HL-60 (cell line): ENCODE data around the gene B9D1.

Source experiments
- POLR2AphosphoS5 ChIP-seq: IDR thresholded peaks from 2 replicates; pipeline ENCODE4 v1.6.1; 2012; ENCODE audit warnings: low read depth
- SPI1 ChIP-seq: IDR thresholded peaks from 2 replicates; pipeline ENCODE4 v1.6.1; 2012; ENCODE audit warnings: low read depth, mild to moderate bottlenecking, borderline replicate concordance
- TF ChIP-seq, protein P1 (sequence below): IDR thresholded peaks from one replicate; pipeline ENCODE4 v1.5.1; 2011; ENCODE audit warnings: low read length, control low read depth, inconsistent platforms; ENCODE audit not compliant: insufficient read depth

DNA sequence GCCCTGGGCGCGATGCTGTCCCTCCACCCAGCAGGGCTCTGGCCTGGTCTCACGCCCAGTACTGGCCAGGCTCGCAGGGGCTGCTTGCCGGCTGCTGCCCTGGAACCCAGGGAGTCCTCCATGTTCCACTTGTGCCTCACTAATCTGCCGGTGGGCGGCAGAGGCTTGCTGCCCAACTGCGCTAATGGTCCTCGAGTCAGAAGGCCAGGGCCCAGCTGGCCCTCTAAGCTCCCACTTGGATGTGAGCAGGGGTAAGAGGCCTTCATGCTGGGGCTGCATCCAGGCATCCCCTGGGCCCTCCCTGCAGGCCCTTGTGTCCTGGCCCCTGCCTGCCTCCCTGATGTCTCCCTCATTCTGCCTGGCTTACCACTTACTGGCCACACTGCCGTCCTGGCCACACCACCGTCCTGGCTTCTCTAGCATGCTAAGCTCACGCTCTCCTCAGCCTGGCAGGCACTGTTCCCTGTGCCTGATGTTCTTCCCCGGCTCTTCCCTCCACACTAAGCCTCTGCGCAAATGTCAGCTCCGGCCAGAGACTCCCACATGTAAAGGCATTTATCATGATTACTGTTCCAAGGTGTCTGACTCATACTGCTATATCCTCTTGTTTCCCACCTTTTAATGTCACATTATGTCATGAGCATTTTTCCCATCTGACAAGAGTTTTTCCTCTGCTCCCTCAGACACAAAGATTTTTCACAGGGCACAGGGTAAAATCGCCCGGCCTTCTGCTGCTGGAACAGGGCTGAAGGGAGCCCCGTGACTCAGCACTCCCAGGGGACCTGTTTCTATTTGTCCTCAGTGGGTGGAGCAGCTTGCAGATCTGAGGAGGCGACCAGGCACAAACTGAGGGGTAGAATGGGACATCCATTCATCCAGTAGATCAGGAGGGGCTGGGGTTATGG lies 15.9 kb downstream of the B9D1 start:
- TF ChIP-seq, protein P1, sequence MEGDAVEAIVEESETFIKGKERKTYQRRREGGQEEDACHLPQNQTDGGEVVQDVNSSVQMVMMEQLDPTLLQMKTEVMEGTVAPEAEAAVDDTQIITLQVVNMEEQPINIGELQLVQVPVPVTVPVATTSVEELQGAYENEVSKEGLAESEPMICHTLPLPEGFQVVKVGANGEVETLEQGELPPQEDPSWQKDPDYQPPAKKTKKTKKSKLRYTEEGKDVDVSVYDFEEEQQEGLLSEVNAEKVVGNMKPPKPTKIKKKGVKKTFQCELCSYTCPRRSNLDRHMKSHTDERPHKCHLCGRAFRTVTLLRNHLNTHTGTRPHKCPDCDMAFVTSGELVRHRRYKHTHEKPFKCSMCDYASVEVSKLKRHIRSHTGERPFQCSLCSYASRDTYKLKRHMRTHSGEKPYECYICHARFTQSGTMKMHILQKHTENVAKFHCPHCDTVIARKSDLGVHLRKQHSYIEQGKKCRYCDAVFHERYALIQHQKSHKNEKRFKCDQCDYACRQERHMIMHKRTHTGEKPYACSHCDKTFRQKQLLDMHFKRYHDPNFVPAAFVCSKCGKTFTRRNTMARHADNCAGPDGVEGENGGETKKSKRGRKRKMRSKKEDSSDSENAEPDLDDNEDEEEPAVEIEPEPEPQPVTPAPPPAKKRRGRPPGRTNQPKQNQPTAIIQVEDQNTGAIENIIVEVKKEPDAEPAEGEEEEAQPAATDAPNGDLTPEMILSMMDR, result no peak
- TF ChIP-seq POLR2AphosphoS5 (no peak), SPI1 (no peak)
